ENCODE data around the gene PAX3.

Gene PAX3

GRCh38 chr2:222295368-222296062 lies 3.3 kb downstream of the PAX3 start:
- DNase-seq = peak; percentile 45

DNA sequence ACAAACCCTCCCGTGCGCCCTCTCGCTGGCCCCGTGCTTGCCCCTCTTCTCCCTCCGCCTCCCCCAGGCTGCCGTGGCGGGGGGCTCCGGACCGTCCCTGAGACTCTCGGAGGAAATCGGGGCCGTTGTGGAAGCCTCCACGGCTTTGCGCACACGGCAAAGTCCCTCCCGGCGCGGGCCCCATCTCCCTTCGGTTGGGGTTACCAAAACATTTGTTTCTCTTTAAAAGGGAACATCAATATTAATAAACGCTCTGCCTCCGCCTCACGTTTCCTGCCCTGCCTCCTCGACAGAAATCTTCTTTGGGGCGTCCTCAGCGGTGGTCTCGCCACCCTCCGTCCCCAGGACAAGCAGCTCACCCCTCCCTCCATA lies 3.8 kb downstream of the PAX3 start:
- DNase-seq = no peak

GRCh38 chr2:222293660-222294630 lies 4.9 kb downstream of the PAX3 start:
- DNase-seq = no peak

DNA sequence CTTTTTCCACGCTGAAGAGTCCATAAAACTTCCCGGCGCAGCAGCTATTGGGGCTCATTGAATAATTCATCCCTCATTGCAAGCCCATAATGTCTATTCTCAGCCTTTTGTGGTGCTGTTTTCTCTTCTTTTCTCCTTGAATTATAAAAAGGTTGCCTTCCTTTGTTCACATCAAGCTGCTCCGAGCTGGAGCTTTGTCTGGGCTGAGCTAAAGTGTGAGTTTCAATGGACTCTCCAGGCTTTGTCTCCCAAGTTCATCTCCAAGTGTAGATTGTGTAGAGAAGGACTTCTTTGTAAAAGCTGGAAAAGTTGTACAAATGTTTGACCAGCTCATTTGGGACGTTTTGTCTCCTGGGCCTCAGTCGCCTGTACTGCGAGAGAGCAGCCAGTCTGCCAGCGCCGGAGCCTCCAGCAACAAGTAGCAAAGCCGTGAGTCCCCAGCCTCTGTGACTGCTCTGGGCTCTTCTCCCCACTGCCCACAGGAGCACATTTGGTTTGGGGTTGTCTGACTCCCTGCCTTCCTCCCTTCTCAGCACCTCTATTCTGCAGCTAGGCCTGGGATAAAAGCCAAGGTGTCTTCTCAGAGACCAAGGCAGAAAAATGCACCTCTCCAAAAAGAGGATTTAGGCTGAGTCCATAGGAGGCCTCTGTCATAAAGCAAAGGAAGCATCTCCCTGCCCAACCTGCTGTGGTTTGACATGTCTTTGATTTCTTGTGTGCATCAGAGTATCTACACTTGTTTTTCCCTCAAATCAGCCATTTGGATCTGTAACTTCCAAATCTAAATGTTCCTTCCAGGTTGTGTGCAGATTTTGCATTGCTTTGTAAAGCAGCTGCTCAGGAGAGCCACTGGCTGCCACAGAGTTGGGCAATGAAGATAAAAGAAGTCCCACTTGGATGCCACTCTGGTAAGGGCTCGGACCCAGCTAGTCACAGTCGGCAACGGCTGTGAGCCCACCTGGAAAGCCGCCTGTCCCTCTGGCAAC lies 6.4 kb downstream of the PAX3 start:
- DNase-seq = no peak

- no peak for DNase-seq
Measured at GRCh38 chr2:222291485-222291841, 7.3 kb downstream of the PAX3 start.

DNA sequence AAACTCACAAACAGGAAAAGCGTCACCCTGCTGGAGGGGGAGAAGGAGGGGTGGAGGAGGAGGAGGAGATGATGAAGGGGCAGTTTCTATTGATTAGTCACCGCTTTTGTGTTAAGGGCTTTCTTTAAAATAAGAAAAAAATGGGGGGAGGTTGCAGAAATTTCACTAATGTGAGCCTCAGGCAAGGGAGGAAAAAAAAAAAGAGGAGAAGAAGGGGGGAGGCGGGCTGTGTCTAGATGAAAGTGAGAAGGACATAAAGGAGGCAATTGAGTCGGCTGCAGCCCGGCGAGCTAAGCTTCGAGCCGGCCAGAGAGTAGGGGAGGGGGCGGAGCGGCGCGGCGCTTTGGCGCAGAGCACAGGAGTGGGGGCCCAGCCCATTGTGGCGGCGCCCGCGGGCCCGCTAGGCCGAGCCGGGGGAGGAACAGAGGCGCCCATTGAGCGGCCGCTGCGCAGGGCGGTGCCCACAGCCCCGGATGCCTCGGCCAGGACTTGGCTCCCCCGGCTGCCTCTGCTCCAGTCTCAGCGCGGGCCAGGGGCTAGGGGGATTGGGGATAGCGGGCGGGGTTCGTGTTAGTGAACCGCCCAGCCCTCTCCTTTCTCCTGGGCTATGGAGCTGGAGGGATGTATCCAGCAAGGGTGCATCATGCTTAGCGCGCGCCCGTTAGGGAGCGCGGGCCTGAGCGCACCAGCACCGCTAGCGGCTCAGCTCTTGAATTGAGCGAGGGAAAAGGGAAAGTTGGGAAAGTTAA lies 7.9 kb downstream of the PAX3 start:
- no peak for DNase-seq

DNA sequence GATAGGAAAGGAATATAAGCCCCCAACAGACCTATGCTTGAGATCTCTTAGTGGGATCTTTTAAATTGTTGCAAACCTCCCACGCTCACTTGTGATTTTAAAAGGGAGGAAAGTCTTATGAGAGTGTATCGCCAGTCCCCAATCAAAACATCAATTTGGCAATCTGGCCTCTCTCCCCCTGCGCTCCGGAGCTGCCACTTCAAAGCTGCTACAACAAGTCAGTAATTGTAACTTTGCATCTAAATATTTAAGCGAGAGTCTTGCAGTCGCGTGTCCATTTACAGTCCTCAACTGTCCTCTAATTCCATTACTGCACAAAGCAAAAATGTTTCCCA lies 8.4 kb downstream of the PAX3 start:
- DNase-seq = no peak

DNA sequence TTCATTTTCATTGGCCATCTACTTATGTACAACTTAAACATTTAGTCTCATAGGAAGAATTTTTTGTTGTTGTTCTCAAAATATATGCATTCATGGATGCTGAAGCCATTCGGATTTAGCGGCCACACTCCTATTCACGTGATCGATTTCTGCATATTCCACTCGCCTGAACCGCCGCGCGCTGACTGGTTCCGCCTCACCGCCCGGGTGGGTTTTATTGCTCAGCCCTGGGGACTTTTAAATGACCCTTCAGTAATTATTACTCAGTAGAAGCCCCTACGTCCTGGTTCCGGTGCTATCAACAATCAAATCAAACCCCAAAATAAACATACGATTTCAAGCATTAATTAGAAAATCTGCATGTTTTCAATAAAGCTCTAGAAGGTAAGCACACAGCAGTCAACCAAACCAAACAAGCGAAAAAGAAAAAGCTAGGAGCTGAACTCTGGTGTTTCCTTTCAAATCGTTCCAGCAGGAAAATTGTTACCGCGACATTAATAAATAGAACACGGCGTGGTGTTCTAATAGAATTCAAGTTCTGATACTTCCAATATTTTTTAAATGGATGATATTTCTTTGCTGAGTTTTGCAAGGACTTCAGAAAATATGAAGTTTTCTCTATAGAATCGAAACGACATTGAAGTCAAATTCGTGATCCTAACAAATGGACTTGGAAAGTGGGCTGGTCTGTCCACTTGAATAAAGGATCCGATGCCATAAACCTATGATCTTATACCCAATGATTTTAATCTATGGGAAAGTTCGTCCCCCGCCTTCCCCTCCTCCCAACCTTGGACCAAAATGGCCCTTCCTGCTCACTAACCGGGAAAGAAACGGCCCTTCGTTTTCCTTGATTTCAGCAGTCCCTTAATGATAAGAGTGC lies 9.3 kb downstream of the PAX3 start:
- DNase-seq = no peak

DNA sequence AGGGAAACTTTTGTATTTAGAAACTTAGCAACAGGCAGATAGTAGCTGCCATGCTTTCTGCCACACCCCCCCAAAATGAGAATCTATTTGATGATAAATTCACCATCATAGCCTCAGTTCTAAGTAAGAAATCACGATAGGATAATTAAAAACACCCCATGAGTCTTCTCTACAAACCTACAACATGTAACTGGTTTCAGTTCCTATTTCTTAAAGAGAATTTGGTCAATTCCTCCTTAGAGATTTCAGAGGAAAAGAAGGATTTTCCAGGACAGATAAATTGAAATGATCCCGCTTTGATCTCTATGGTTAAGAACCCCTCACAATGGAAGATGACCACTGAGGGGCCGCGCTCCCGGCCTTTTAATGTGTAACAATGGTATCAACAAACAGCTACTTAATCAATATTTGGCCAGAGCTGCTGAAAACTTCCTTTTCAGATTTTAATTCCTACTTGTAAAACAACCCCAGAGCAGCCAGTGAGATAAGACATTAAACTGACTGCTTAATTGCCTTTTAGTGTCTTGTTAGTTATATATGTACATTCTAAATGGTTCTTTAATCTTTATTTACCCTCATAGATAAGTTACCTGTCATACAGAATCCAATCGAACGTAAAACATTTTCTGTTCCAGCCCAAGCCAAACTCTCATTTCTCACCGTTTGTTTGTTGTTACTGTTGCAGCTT lies 10.1 kb downstream of the PAX3 start:
- DNase-seq = no peak

GRCh38 chr2:222287862-222288479 lies 10.8 kb downstream of the PAX3 start:
- no peak for DNase-seq

GRCh38 chr2:222284466-222284865 lies 14.3 kb downstream of the PAX3 start:
- DNase-seq = no peak

GRCh38 chr2:222283634-222284033 lies 15.2 kb downstream of the PAX3 start:
- DNase-seq = no peak

GRCh38 chr2:222281506-222281905 lies 17.3 kb downstream of the PAX3 start:
- no peak for DNase-seq

DNA sequence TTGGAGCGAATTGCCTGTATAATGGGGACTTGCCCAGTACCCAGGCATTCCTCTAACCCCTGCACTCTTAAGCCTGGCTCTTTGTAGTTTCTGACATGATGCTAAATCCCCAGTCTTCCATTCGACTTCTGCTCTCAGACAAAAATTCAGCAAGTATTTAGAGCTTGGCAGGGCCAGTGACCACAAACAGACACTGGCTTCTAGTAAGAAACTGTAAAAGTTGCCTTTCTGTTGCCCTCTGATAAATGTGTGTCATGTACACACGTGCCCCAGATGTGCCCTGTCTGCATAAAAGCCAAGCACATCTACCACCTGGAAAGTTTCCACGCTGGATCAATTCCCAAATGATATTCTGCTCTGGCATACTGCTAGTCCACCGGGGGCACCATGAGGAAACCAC lies 18.0 kb downstream of the PAX3 start:
- DNase-seq = no peak

DNA sequence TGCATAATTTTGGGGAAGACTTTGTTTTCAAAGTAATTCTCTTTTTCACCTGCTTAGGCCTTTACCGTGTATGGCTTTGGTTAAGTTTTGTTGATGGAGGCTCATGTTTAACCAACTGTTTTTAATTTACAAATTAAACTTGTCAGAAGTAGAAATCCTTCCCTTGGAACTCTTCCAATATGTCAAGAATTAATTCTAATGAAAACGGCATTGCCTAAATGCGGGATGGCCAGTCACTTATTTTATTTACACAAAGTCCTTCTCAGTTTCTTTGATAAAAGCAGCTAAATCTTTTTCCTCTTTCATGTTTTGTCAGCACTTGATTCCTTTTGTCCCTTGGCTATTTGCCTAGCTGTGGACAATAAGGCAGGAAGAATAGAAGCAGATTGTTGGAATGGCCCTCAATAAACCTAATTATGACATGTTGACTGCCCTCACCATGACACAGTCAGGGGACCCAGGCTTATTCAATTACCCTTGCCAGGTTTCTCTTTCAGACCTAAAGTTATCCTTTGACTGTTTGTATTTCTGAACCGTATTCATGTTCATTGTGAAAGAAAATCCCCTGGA lies 26.3 kb downstream of the PAX3 start:
- no peak for DNase-seq

- DNase-seq = no peak
Measured at GRCh38 chr2:222271854-222272253, 26.9 kb downstream of the PAX3 start.

GRCh38 chr2:222270396-222270795 lies 28.4 kb downstream of the PAX3 start:
- no peak for DNase-seq

DNA sequence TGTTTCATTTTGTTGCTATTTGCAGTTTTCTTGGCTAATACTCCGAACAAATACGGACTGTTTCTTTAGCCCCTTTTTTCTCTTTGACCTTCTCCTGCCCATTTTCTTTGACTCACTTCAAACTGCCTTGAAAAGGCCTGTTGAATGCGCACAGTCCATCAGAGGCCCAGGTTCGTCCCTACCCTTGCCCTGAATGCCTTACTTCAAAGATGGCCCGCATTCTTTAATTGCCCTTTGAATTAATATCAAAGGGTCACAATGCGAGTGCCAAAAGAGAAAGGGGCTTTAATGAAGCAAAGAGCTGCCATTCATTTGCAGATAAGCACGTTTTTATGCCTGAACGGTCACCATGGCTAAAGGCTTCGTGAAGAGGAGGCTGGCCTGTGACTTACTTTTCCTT lies 29.7 kb downstream of the PAX3 start:
- no peak for DNase-seq

DNA sequence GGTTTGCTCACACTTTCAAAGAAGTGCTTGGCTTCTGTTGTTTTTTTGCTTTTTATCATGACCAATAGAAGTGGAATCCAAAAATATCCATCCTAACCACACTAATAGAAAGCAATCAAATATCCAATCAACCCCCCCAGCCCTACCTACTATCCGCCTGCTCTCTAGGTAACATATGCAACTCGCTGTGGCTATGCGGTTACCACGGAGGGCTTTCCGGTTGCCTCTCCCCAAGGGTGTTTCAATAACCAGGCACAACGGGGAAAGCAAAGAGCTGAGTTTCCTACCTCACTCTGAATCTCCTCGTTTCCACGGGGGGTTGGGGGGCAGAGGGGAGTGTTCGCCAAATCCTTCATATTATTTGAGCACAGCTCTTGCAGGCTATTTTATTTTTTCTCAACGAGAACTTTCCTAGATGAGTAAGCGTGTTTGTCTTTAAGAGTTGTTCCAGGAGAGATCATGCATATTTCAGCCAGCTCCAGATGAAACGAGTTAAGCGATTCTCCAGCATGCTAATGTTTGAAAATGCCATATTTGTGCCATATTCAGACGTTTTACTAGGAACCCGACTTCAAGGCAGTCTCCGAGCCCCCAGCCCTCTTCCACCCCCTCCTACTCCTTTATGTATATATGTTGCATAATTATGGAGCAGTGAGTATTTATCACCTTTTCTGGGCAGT lies 30.3 kb downstream of the PAX3 start:
- DNase-seq = no peak

All from suppressor macrophage treated with lipopolysaccharide for 4 hours (primary cell).